Hindlimb muscle (tissue), 1 donor: ENCODE measurements around the gene SPON1. TPM values are rescaled to one million over a fixed set of nuclear protein-coding genes. Genes with fewer than 3 reads are reported as not detected.
A peak's percentile ranks its signal among the peaks of the same experiment; 100 is the strongest.

Experiments
- DNase-seq: peaks from one replicate; pipeline ENCODE4 v3.0.0-alpha.2; 2013
- polyA plus RNA-seq: library from polyadenylated mRNA; unstranded; fragments of 120-200 nt; gene quantifications from one replicate; pipeline ENCODE4 v1.2.1, GENCODE V29; 2013; ENCODE audit not compliant: insufficient read length

Gene SPON1
- polyA plus RNA-seq, 1 donor = 29.3 TPM

DNA sequence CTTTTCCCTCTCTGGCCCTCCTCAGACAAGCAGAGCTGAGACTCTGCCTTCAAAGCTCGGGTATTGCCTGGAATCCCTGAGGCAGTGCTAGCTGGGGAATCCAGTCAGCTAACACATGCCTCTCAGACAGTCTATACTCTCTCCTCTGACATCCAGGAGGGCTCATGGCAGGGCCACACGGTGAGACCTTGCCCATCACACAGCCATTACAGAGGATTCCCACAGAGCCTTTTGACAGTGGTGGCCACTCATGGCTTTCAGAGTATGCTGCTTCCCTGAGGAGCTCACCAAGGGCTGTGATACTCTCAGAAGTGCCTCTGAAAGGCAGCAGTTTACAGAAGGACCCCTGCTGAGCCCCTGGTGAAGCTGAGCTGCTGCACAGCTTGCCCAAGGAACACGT lies 231.1 kb downstream of the SPON1 start:
- no peak for DNase-seq

DNA sequence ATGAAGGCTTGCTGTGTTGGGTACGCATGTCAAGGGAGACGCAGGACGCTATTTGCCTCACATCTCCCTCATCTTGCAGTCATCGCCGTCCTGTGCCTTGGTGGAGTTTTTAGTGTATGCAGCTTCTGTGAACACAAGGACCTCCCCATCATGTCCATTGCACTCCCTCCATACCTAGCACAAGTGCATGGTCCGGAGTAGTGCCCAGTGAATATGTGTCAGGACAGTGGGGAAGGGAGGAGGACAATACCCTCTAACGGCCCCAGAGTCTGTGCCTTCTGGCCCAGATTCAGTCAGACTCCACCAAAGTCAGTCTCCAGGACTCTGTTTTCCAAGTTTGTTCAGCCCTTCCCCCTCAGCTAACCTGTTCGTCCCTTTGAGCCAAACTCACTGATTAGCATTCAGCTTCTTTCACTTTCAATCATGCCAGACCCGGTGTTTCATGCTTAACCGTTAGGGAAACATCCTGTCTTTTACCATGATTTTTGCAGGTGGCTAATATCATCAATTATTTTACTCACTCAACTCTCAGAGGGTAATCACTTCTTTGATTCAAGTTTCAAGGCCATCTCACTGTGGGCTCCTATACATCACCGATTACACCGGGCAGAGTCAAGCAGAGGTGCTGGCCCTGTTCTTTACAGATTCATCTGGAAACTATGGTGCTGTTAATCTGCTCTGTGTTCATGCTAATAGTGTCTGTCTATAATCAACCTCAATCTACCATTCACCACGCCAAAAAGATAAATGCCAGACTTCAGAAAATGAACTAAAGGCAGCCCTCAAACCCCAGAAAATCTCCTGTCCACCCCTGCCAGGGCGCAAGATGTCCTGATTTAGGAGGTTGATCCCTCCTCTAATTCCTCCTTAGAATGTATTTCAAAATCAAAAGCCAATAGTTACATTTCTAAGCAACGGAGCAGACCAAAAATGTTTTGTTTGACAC lies 240.0 kb downstream of the SPON1 start:
- DNase-seq = no peak

DNA sequence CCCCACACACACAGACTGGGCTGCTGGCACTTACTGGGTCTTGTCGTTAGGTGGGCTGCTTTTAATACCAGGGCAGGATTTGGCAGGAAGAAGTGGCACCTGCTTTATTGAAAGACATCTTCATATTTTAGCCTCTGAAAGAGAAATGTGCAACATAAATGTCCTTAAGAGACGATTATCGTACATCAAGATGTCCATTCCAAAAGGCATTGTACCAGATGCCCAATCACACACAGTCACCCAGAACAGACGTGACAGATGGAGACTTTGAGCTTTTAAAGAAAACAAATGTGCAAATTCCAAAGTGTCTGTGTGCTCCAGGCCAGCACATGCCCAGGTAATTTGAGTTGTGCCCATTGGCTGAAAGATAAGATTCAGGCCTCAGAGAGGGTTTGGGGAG lies 240.8 kb downstream of the SPON1 start:
- no peak for DNase-seq

DNA sequence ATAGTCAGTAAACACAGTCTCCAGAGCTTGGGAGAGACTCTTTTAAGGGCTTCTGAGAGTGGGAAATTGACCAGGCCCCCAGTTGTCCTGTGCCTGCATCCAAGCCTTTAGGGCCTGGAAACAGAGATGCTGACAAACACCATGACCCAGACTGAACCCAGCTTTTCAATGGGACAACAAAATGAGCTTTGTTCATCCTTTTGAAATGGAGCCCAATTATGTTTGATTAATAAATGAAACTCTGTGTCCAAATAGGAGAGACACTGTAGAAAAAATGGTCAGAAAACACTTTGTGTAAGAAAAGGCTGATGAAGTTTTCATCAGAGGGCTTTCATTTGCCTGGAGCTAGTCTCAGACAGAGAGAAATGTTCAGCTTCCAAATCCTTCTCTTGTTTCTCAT lies 250.5 kb downstream of the SPON1 start:
- no peak for DNase-seq

DNA sequence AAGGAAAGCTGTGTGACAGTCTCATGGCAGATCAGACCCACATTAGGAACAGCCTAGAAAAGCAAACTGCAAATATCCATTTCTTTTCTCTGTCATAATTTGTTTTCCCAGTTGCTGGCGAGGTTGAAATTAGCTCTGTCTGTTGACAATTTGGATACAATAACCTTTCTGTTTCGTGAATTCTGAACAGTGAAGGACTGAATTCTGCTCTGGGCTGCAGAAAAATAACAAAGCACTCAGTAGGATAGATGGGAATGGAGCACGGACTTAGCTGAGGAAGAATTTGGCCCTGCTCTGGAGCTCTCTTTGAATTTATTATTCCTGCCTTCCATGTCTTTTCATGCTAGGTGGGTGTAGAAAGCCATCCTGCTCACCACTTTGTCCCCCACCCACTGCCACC lies 256.2 kb downstream of the SPON1 start:
- DNase-seq = no peak

DNA sequence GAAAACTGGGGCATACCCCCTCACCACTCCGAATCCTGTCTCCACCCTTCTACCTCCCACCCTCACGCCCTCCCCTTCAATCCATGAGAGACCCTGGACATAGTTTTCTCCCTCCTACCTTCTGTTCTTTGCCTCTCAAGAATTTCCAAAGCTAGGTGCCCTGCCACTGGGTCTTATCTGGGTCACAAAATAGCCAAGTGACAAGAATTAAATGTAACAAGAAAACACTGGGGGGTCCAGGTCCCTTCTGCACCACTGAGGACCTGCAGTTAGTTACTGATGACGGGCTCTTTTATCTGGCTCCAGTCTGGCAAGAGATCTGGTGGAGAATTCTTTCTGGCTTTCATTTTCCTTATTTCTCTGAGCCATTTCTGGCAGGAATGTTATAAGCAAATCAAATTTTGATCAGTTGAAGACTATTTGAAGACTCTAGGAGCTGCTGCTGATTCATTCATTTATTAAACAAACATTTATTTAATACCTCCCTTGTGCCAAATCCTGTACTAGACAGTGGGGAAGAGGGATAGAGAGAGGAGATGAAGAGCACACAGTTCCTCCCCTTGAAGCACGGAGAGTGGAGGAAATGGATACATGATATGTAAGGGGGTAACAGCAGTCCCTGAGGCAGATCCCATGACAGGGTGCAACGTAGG lies 261.2 kb downstream of the SPON1 start:
- no peak for DNase-seq

DNA sequence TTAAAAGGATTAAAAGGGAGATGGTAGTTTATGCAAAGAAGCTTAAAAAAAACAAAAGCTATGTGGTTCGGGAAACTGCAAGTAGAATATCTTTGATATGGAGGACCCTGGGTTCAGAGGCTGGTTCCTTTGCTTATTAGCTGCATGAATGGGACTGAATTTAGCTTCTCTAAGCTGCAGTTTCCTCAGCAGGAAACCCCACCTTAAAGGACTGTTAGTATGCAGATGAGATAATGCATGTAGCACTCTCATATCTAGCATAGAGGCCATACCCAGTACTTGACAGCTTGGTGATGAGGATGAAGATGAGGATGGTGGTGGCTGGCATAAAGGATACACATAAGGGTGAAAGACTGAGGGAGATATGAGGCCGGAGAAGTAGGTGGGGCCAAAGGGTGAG lies 261.9 kb downstream of the SPON1 start:
- no peak for DNase-seq

DNA sequence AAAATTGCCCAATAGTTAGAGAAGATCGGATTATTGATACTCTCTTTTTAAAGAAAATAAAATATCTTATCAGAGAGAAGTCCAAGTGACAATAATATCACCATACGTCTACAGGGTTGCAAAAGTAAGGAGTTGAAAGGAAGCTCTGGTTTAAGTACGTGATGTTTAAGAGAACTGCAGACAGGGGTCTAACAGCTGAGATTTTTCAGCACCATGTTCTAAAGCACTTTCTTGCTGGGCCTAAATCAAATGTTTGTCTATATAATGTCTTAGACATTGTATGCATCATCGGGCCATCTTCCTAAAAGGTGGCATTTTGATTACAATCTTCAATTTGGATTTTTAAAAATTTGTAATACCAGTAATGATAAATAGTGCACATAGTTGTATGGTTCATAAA lies 263.1 kb downstream of the SPON1 start:
- DNase-seq = no peak

DNA sequence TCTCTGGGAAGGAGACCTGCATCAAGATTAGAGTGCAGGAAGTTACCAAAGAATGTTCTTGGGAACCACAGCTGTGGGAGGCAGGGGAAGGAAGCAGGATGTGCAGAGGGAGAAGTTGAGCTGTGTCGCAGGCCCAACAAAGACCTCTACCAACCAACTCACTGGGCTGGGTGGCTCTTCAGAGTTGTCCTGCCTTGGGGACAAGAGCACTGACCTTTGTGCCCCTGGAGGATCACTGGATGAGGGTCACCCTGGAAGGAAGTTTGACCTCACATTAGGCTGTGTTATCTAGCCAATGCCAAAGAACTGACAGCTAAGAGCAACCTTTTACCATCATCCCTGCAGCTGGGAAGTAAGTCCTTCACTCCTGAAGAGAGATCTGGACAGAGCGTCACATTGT lies 265.8 kb downstream of the SPON1 start:
- DNase-seq = no peak

DNA sequence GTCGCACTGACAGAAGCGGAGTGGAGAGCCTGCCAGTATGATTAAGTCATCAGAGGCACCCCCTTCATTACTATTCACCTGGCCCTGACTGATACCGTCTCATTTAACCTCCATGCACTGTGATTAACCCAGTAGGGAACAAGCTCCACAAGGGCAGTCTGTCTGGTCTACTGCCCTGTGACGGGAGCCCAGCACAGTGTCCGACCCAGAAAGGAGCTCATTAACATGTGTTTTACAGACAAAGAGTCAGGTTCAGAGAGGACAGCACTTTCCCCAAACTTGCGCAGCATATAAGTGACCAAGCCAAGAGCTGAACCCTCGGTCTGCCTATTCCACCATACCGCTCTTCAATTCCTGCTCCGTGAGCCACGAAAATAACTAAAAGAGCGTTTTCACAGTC lies 266.9 kb downstream of the SPON1 start:
- DNase-seq = no peak

DNA sequence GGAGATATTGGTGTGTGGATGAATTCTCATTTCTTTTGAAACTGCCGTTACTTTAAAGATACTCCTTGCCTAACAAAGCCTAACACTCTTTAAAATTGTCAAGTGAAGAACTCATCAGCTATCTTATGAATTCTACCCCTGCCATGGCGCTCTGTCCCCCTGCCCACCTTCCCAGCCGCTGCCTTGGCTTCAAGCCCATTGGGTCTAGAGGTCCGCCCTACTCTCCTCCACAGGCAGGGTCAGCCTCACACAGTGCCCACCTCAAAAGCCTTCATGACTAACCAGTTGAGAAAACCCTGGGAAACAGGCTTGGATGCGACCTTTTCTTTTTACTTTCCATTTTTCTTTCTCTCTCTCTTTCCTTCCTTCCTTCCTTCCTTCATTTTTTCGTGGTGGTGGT lies 267.9 kb downstream of the SPON1 start:
- DNase-seq = no peak

DNA sequence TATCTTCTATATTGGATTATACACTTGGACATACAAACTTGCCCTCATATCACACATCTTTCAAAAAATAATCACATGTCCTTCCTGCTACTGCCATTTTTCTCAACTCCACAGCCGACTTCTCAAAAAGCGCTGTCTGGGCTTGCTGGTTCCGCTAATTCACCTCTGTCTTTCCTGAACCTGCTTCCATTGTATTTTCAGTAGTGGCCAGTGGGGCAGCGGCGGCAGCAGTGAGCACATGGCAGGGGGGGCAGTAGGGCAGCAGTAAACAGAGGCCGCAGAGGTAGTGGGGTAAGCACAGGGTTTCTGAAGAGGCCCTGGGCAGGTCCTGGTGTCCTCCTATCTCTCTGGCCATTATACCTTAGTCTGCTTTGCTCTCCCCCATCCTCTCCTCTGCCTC lies 270.1 kb downstream of the SPON1 start:
- no peak for DNase-seq

DNA sequence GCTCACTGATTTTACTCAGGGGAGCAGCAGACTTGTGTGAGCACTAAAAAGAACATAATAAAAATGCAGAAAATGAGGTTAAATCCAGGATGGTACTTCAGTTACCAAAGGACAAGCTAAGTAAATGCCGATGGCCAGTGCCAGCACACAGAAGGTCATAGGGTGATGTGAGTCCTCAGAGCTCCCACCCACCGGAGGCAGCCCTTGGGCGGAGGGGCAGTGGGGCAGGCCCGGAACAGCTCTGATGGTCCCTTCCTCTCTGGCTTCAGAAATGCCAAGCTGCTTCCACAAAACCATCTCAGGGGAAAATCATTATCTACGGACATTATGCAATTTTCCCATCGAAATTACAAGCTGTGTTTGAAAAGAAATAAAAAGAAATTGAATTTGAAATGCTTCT lies 271.9 kb downstream of the SPON1 start:
- DNase-seq = no peak

DNA sequence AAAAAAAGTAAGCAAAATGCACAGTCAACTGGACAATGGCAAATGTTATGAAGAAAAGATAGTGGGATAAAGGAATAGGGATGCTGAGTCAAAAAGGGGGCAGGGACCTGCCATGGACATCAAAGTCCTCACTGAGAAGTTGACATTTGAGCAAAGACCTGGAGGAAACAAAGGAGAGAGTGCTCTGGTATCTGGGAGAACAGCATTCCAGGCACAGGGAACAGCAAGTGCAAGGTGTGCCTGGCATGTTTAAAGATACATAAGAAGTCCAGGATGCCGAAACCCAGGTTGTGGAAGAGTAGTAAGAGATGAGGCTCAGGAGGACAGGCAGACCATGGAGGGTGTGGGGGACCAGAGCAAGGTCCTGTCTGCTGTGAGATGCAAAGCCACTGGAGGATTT lies 273.2 kb downstream of the SPON1 start:
- DNase-seq = no peak

DNA sequence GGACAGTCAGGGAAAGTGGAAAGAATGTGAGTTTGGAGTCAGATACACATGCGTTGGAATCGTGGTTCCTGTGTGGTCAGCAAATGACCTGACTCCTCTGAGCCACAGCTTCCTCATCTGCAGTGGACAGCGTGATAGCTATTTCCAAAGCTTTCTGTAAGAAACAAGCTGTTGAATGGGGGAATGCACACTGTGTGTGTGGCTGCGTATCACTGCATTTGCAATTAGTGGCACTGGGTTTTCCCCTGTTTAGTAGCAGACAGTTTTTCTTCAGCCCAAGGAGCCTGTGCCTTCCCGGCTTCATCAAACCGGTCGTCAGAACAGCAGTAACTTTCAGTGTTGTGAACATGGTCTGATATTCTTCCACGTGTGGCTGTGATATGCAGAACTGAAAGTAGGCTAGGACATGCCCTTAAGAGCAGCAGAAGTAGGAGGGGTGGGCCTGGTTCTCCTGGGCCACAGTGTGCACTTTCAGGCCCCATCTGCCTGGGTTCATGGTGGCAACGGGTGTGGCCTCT lies 275.0 kb downstream of the SPON1 start:
- no peak for DNase-seq

DNA sequence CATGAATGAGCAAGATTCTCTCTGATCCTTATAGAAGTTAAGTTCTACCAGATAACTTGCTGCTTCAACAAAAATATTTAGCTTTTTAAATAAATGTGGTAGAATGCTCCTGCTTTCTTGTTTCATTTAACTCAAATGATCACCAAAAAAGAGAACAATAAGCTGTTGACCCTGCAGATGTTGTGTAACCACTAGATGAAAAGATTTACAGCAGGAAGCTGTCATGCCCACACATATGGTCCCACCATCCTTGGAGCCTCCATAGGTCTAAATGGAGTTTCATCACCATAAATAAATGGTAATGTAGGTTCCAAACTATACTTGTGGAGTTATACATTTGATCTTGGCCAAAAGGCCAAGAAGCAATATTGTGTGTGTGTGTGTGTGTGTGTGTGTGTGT lies 277.7 kb downstream of the SPON1 start:
- DNase-seq = no peak

DNA sequence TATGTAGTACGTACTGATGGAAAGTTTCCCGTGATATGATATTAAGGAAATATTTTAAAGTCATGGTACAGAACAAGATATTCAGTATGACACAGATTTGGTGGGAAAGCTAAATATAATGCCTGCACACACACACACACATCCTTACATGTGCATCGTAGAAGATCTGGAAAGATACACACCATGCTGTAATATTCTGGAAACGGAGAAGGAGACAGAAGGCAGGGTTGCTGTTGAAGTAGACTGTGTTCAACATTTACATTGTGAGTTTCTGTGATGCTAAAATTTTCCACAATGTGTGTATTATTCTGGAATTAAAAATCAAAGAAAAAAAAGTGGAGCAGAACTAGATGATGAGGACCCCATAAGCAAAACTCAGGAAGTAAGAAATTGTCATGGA lies 278.4 kb downstream of the SPON1 start:
- DNase-seq = no peak

DNA sequence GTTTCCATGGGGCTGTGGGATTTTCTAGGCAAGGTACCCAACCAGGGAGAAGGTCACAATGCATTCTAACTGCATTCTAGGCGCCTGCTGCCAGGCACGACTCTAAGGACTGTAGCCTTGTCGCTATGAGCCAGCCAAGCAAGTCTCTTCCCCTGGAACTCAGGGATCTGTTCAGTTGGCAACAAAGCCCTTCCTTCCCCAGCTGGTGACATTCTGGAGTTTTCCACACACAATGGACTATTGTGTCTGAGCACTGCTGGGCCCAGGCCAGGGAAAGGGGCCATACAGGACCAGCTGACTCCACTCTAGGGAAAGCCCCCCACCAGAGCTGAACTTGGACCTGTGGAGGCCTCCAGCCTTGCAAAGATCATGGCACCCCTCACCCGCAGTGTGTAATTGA lies 279.7 kb downstream of the SPON1 start:
- DNase-seq = peak; percentile 19

DNA sequence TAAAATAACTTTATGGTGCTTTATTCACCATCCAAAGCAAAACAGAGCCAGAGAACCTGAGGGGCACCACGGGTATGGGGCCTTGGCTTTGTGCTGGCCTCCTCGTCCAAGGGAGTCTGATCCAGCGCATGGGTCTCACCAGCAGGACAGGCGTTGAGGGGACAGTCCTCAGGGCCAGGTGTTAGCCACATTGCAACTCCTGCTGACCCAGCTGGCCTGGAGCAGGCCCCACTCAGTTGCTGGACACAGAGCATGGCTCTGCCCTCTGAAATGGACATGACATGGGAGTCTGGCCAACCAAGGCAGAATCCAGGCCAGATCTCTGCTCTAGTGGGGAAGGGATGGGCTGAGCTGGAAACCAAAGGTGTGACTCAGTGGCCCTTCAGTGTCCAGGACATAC lies 280.2 kb downstream of the SPON1 start:
- no peak for DNase-seq

DNA sequence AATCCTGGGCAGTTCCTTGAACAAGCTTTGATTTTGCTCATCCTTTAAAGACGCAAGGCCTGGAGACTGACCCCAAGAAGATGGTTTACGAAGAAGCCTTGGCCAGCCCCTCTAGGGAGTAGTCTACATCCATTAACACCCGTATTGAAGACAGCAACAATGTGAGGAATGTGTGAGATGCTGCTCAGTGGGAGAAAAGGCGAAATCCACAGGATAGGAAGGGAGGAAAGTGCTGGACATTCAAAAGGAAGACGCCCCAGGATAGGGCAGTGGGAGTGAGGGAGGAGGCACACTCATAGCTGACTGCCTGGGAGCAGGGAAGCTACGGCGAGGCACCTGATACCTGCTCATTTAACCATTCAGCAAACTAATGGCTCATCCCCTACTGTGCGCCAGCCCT lies 282.4 kb downstream of the SPON1 start:
- no peak for DNase-seq

DNA sequence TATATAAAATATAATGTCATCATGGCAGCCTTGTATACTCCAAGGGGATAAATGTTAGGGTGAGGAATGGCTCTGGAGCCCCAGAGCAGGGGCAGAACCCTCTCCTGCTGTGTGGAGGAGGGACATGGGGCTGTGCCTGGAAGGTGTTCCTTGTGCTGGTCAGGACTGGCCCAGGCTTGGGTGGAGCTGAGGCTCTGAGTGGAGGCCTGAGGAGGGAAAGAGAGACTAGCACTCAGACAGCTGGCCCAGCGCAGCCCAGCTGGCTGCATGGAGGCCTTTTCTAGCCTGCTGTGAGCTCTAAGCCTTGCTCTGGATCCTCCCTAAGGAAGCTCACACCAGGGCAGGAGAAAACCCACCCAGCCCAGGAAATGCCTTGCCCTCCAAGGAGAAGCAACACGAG lies 282.9 kb downstream of the SPON1 start:
- no peak for DNase-seq

DNA sequence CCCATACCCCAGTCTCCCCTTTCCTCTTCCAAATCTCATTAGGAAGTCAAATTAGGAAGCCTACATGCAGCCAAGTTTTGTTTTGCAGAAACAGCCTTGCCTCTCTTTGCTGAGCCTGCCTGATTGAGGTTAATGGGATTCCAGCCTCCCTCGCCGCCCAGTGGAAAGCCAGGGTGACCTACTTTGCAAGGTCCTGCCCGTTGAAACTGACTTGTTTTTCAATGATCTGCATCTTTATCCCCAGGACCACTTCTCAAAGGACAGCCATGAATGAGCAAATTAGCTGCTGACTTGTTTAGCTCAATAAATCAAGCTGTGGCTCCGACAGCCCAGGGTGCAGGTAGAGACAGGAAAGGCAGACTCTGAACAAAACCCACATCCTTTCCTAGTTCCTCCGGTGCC lies 286.1 kb downstream of the SPON1 start:
- DNase-seq = no peak

DNA sequence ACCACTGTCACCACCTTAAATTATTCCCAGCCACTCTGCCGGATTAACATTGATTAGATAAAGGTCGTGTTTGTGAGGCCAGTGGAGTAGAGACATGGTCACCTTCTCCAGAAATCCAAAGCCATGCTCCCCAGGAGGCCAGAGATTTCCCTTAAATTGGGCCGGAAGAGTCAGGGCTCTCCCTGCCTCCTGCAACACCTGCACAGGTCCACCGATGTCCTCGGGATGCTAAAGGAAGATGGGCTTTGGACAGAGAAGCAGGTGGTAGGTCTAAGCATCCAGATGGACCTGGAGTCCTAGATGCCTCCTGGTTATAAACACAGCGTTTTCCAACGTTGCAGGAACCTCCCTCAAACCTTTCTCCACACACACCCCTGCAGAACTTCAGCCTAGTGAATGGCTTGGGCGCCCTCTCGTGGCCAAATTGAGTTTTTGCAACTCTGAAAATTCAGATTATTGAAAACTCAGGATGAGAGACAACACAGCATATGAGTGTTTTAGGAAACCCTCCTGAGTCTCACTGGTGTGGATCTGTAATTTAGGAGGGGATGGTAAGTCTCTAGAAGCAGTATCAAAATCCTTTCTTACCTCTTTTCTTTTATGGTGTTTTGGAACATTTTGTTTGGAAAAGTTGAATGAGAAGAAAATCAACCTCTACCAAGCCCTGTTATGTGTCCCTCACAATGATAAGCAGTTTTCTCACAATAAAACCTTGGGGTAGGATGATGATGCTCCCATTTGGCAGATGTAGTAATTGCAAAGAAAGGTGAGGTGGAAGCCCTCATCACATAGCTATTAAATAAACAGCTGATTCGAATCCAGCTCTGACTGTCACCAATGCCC lies 286.8 kb downstream of the SPON1 start:
- DNase-seq = peak; percentile 58
